Choroid plexus epithelial cell (primary cell): Measurements from ENCODE around the gene C19orf81.

Experiments used
- DNase-seq: peaks from one replicate; pipeline ENCODE4 v3.0.0-alpha.2; 2010; ENCODE audit warnings: low read depth
- H3K4me3 ChIP-seq: 2 replicates; pipeline ENCODE4 v1.5.1; 2011; ENCODE audit warnings: low read depth, mild to moderate bottlenecking, control low read depth, low read length, moderate library complexity
- CTCF ChIP-seq: conservative IDR thresholded peaks from 2 replicates; pipeline ENCODE4 v1.5.1; 2011; ENCODE audit warnings: low read depth, mild to moderate bottlenecking, control low read depth, inconsistent platforms, low read length, moderate library complexity

C19orf81 gene

GRCh38 chr19:50667759-50668231, 18.6 kb downstream of the C19orf81 start:
- no peak for DNase-seq
- TF ChIP-seq CTCF: no peak
- no peak overlapping the region for H3K4me3 ChIP-seq

GRCh38 chr19:50668416-50668815, 19.2 kb downstream of the C19orf81 start:
- no peak for TF ChIP-seq CTCF
- no peak overlapping the region for H3K4me3 ChIP-seq
- DNase-seq: no peak

- no peak for TF ChIP-seq CTCF
- no peak for DNase-seq
- no peak overlapping the region for H3K4me3 ChIP-seq
Measured at GRCh38 chr19:50668879-50669278, 19.6 kb downstream of the C19orf81 start.

GRCh38 chr19:50669302-50670101, 20.3 kb downstream of the C19orf81 start:
- TF ChIP-seq CTCF: peak; percentile 85
- DNase-seq: peak; percentile 34
- no peak overlapping the region for H3K4me3 ChIP-seq

GRCh38 chr19:50670102-50670380, 20.8 kb downstream of the C19orf81 start:
- DNase-seq: no peak
- no peak overlapping the region for H3K4me3 ChIP-seq
- no peak for TF ChIP-seq CTCF

- DNase-seq: no peak
- no peak overlapping the region for H3K4me3 ChIP-seq
- TF ChIP-seq CTCF: no peak
Measured at GRCh38 chr19:50673118-50673517, 23.9 kb downstream of the C19orf81 start.

- TF ChIP-seq CTCF: no peak
- no peak for DNase-seq
- H3K4me3 ChIP-seq: no peak overlapping the region
Measured at GRCh38 chr19:50676625-50677197, 27.5 kb downstream of the C19orf81 start.
